Measurements from ENCODE around the gene FAM184B. TPM values are rescaled to one million over a fixed set of nuclear protein-coding genes. Genes with fewer than 3 reads are reported as not detected.

Gene FAM184B
- total RNA-seq, 1 donor from 2014 or later, result 0.17 TPM

DNA sequence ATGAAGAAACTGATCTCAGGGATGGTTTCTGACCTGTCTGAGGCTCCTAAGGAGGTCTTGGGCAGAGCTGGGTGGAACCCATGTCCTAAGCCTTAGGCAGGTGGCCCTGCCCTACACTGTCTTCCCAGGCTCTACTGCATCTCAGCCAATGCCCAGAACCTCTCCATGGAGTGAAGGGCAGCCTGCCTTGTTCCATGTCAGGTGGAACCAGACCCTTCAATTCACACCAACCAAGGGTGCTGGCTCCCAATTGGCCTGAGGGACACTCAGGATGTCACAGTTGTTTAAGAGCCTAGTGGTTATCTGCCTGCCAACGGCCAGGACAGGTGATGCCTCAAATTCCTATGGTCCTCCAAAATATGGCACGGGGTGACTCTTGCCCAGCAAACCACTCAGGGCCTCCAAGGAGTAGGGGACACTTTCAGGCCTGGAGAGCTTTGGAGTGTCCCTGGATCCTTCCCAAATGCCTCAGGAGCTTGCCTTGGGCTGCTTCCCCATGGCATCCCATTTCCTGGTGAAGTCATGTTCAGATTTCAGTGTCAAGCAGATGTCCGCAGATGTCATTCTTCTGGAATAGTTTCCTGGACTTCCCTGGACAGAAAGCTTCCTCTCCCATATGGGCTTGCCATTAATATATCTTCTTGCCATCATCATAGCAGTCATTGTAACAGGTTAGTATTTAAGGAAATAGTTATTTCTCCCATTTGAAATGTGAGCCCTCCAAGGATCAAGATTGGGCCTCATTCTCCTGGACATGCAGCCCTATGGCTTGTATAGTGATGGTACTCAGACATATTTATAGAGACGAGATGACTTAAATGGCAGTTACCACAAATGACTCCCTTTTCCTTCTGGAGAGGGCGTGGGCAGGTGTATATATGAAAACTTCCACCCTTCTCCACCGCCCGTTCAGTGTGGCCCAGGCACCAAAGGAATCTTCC, 99.9 kb downstream of the FAM184B start:
- Mint-ChIP-seq H3K27me3 (no peaks in the 10 kb centered on the region), H3K4me1 (ENCODE audit: low read depth) (no peaks in the 10 kb centered on the region), H3K36me3 (ENCODE audit: insufficient read depth) (no peaks in the 10 kb centered on the region), H3K27ac (no peak overlapping the region), H3K4me3 (ENCODE audit: low read depth) (no peak overlapping the region), H3K9me3 (ENCODE audit: low read depth) (peaks cover 21% of the 10 kb centered on the region)
- DNase-seq (ENCODE audit: low spot score, unreplicated experiment), result no peak
- TF ChIP-seq CTCF (IDR thresholded peaks at IDR 0.05; ENCODE audit: unreplicated experiment), result no peak

DNA sequence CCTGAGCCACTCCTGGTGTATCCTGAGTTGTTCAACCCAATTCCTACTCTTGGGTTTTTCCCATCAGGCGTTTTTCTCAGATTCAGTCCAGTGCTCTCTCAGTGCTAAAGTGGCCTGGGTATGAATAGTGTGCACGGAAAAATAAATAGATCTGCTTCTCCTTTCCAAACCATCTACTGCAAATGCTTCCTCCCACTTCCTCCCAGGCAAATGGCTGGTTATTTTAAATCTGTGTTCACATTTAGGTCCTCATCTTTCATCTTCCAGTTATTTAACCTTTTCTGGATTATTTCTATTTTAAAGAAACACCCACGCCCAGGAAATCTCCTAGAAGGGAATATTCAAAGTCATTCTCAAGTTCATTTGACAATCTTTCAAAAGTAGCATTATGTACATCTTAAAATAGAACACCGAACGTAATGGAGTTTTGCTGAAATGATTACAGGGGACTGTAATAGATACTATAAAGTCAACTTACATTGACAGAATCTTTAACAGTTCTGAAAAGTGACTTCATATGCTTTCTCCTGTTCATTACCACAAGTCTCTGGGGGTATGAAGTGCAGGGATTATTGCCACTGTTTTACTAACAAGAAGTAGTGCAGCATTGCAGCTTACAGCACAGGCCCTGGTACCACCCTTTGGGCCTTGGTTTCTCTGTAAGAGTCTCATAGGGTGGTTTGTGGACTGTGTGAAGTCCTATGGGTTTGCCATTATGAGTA, 100.7 kb downstream of the FAM184B start:
- H3K27ac Mint-ChIP-seq, result no peak overlapping the region
- no peak overlapping the region for H3K4me3 Mint-ChIP-seq (ENCODE audit: low read depth)
- H3K27me3 Mint-ChIP-seq, result no peaks in the 10 kb centered on the region
- H3K9me3 Mint-ChIP-seq (ENCODE audit: low read depth), result peaks cover 21% of the 10 kb centered on the region
- no peak for TF ChIP-seq CTCF (IDR thresholded peaks at IDR 0.05; ENCODE audit: unreplicated experiment)
- no peaks in the 10 kb centered on the region for H3K36me3 Mint-ChIP-seq (ENCODE audit: insufficient read depth)
- H3K4me1 Mint-ChIP-seq (ENCODE audit: low read depth), result no peaks in the 10 kb centered on the region
- DNase-seq (ENCODE audit: low spot score, unreplicated experiment), result no peak

DNA sequence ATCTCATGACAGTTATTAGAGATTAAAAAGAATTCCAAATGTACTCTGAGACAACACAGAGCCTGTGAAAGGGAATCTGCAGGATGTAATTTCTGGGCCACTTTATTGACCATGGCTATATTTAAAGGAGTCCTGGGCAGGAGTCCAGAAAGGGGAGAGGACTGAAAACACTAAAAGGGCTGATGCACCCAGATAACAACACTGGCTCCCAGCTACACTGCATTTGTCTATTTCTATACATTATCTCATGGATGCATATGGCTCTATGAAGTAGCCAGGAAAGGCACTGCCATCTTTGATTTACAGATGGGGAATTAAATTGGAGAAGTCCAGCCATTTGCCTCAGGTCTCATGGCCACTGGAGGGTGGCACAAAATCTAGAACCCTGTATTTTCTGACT, 111.0 kb downstream of the FAM184B start:
- Mint-ChIP-seq H3K27ac (no peak overlapping the region), H3K4me3 (ENCODE audit: low read depth) (no peak overlapping the region), H3K27me3 (peaks cover 4% of the 10 kb centered on the region), H3K9me3 (ENCODE audit: low read depth) (peaks cover 9% of the 10 kb centered on the region), H3K4me1 (ENCODE audit: low read depth) (no peaks in the 10 kb centered on the region), H3K36me3 (ENCODE audit: insufficient read depth) (no peaks in the 10 kb centered on the region)
- DNase-seq (ENCODE audit: low spot score, unreplicated experiment), result no peak
- TF ChIP-seq CTCF (IDR thresholded peaks at IDR 0.05; ENCODE audit: unreplicated experiment), result no peak

DNA sequence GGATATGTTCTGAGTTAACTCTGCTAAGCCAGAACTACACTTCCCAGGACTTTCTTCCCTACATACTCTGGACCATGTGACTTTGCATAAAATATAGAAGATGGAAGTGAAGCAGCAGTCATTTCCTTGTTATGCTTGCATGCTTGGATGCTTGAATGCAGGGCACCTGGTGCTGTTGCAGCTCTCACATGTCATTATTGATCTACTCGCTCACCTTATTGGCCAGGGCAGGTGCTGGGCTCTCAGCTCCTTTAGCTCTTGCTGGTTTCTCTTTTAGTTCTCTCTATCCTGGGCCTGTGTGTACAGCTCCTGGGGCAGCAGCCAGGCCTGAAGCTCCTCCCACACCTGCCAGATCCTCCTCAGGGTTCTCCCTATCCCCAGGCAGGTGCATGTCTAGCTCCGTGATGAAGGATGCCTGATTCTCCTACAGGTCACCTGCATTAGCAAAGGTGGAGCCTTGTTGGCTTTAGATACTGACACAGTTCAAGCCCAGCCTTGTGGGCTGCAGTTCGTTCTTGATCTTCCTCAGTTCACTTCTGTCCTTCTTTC, 113.7 kb downstream of the FAM184B start:
- no peak for DNase-seq (ENCODE audit: low spot score, unreplicated experiment)
- TF ChIP-seq CTCF (IDR thresholded peaks at IDR 0.05; ENCODE audit: unreplicated experiment), result no peak
- no peaks in the 10 kb centered on the region for H3K4me1 Mint-ChIP-seq (ENCODE audit: low read depth)
- peaks cover 4% of the 10 kb centered on the region for H3K27me3 Mint-ChIP-seq
- peaks cover 8% of the 10 kb centered on the region for H3K9me3 Mint-ChIP-seq (ENCODE audit: low read depth)
- H3K36me3 Mint-ChIP-seq (ENCODE audit: insufficient read depth), result no peaks in the 10 kb centered on the region
- no peak overlapping the region for H3K27ac Mint-ChIP-seq
- no peak overlapping the region for H3K4me3 Mint-ChIP-seq (ENCODE audit: low read depth)

DNA sequence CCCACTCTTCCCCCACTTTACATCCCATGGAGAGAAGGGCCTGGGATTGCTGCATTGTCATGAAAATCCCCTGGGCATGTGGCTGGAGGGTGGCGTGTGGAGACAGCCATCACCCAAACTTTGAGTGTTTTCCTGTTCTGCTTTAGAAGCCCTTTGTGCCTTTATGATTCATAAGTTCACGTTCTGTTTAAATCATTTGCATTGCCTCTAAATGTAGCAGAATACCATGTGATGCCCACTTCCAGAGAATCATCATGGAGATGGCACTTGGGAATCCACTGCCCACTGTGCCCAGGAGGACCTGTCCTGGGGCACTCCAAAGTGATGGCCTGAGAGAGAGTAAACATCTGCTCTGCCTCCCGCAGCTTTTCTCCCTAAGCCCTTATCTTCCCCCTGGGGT, 114.2 kb downstream of the FAM184B start:
- Mint-ChIP-seq H3K27me3 (peaks cover 4% of the 10 kb centered on the region), H3K36me3 (ENCODE audit: insufficient read depth) (no peaks in the 10 kb centered on the region), H3K9me3 (ENCODE audit: low read depth) (peaks cover 6% of the 10 kb centered on the region), H3K4me1 (ENCODE audit: low read depth) (no peaks in the 10 kb centered on the region), H3K27ac (no peak overlapping the region), H3K4me3 (ENCODE audit: low read depth) (no peak overlapping the region)
- DNase-seq (ENCODE audit: low spot score, unreplicated experiment), result no peak
- TF ChIP-seq CTCF (IDR thresholded peaks at IDR 0.05; ENCODE audit: unreplicated experiment), result no peak

Data from progenitor cell of endocrine pancreas (in vitro differentiated cells).